ENCODE measurements around the gene INTS1.

DNA sequence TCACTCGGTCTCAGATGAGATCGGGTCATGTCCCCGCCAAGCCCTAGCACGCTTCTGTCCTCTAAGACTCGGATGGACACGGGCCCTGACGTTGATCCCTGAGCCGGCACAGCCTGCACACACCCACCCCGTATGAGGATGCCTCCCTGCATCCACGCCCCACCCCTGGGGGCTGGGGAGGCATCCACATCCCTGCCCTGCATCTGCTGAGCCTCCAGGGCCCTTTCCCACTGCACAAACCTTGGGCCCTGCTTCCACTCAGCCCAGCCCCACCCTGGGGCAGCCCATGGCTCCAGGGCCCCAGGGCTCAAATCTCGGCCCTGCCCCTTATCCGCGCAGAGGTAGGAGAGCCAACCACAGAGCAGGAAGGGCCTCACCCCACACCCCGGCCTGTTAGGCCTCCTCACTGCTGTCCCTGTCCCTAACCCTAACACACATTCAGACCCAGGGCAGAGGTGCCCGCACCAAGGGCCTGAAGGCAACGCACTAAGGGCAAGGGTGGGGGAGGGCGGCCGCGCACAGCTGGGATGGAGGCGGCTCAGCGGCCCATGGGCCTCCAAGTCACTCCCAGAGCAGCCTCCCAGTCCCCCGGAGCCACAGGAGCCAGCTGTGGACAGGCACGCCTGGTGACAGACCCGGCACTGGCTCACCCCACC, 35.4 kb downstream of the INTS1 start:
- TF ChIP-seq, protein P1, sequence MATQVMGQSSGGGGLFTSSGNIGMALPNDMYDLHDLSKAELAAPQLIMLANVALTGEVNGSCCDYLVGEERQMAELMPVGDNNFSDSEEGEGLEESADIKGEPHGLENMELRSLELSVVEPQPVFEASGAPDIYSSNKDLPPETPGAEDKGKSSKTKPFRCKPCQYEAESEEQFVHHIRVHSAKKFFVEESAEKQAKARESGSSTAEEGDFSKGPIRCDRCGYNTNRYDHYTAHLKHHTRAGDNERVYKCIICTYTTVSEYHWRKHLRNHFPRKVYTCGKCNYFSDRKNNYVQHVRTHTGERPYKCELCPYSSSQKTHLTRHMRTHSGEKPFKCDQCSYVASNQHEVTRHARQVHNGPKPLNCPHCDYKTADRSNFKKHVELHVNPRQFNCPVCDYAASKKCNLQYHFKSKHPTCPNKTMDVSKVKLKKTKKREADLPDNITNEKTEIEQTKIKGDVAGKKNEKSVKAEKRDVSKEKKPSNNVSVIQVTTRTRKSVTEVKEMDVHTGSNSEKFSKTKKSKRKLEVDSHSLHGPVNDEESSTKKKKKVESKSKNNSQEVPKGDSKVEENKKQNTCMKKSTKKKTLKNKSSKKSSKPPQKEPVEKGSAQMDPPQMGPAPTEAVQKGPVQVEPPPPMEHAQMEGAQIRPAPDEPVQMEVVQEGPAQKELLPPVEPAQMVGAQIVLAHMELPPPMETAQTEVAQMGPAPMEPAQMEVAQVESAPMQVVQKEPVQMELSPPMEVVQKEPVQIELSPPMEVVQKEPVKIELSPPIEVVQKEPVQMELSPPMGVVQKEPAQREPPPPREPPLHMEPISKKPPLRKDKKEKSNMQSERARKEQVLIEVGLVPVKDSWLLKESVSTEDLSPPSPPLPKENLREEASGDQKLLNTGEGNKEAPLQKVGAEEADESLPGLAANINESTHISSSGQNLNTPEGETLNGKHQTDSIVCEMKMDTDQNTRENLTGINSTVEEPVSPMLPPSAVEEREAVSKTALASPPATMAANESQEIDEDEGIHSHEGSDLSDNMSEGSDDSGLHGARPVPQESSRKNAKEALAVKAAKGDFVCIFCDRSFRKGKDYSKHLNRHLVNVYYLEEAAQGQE (IDR thresholded peaks at IDR 0.05; ENCODE audit: insufficient read depth in 1 of 2, low read depth in 2 of 2, low read length in 2 of 2): no peak
- no peak for TF ChIP-seq POLR2AphosphoS5 (IDR thresholded peaks at IDR 0.05; ENCODE audit: low read depth, low read length)
- TF ChIP-seq TAF1 (IDR thresholded peaks at IDR 0.05; ENCODE audit: borderline replicate concordance, insufficient read depth, low read length): no peak
- TF ChIP-seq SIN3A (IDR thresholded peaks at IDR 0.05; ENCODE audit: borderline replicate concordance, insufficient read depth, low read length): no peak
- TF ChIP-seq FOXP2 (optimal IDR thresholded peaks at IDR 0.05; ENCODE audit: borderline replicate concordance, extremely low read depth, extremely low read length, insufficient read depth): no peak

Measured in PFSK-1 (cell line).